ENCODE data around the gene PLXNA4.

Gene PLXNA4

DNA sequence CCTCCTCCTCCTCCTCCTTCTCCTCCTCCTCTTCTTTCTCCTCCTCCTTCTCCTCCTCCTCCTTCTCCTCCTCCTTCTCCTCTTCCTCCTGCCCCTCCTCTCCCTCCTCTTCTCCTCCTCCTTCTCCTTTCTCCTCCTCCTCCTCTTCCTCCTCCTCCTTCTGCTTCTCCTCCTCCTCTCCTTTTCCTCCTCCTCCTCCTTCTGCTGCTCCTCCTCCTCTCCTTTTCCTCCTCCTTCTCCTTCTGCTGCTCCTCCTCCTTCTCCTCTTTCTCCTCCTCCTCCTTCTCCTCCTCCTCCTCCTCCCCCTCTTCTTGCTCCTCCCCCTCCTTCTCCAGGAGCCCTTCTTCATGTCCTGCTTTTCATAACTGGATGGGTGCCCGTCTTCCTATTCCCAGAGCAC lies 12.2 kb downstream of the PLXNA4 start:
- Mint-ChIP-seq H3K4me3 (no peak overlapping the region), H3K27me3 (peaks cover 69% of the 10 kb centered on the region), H3K9me3 (peaks cover 10% of the 10 kb centered on the region), H3K36me3 (ENCODE audit: low read depth) (no peaks in the 10 kb centered on the region), H3K27ac (no peak overlapping the region), H3K4me1 (ENCODE audit: low read depth) (no peaks in the 10 kb centered on the region)
- intact Hi-C loops (cut with micrococcal nuclease) = no loop called here

DNA sequence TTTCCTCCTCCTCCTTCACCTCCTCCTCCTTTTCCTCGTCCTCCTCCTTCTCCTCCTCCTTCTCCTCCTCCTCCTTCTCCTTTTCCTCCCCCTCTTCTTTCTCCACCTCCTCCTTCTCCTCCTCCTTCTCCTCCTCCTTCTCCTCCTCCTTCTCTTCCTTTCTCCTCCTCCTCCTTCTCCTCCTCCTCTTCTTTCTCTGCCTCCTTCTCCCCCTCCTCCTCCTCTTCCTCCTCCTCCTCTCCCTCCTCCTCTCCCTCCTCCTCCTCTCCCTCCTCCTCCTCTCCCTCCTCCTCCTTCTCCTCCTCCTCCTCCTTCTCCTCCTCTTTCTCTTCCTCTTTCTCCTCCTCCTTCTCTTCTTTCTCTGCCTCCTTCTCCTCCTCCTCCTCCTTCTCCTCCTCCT lies 13.6 kb downstream of the PLXNA4 start:
- Mint-ChIP-seq H3K27ac (no peak overlapping the region), H3K36me3 (ENCODE audit: low read depth) (no peaks in the 10 kb centered on the region), H3K9me3 (peaks cover 10% of the 10 kb centered on the region), H3K4me1 (ENCODE audit: low read depth) (no peaks in the 10 kb centered on the region), H3K4me3 (no peak overlapping the region), H3K27me3 (peaks cover 58% of the 10 kb centered on the region)
- intact Hi-C loops (cut with micrococcal nuclease) = no loop called here

DNA sequence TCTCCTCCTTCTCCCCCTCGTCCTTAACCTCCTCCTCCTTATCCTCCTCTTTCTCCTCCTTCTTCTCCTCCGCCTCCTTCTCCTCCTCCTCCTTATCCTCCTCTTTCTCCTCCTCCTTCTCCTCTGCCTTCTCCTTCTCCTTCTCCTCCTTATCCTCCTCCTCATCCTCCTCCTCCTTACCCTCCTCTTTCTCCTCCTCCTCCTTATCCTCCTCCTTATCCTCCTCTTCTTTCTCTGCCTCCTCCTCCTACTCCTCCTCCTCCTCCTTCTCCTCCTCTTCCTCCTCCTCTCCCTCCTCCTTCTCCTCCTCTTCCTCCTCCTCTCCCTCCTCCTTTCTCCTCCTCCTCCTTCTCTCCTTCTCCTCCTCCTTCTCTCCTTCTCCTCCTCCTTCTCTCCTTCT lies 14.5 kb downstream of the PLXNA4 start:
- Mint-ChIP-seq H3K4me3 (no peak overlapping the region), H3K9me3 (peaks cover 10% of the 10 kb centered on the region), H3K4me1 (ENCODE audit: low read depth) (no peaks in the 10 kb centered on the region), H3K27me3 (peaks cover 54% of the 10 kb centered on the region), H3K27ac (no peak overlapping the region), H3K36me3 (ENCODE audit: low read depth) (no peaks in the 10 kb centered on the region)
- intact Hi-C loops (cut with micrococcal nuclease) = no loop called here

DNA sequence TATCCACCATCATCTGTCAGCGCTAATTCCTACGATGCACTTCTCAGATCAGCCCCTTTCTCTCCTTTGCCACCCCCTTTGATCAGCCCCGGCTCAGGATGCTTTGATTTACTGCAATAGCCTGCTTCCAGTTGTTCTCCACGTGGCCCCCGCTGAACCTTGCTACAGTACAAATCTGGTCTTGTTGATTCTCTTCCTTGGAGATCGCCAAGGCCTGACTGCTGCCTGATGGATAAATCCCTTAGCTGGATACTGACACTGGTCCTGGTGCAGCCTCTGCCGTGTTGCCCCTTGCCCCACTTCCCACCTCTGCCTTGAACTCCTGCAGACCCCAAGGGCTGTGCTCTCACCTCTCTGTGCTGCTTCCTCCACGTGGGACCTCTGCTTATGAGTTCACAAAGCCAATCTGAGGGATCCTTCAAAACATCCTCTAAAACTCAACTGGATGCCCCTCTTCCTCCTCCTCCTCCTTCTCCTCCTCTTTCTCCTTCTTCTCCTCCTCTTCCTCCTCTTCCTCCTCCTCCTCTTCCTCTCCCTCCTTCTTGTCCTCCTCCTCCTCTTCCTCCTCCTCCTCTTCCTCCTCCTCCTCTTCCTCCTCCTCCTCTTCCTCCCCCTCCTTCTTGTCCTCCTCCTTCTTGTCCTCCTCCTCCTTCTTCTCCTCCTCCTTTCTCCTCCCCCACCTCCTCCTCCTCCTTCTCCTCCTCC lies 15.3 kb downstream of the PLXNA4 start:
- Mint-ChIP-seq H3K4me3 (no peak overlapping the region), H3K9me3 (peaks cover 10% of the 10 kb centered on the region), H3K4me1 (ENCODE audit: low read depth) (no peaks in the 10 kb centered on the region), H3K27ac (no peak overlapping the region), H3K36me3 (ENCODE audit: low read depth) (no peaks in the 10 kb centered on the region), H3K27me3 (peaks cover 52% of the 10 kb centered on the region)
- intact Hi-C loops (cut with micrococcal nuclease) = no loop called here

DNA sequence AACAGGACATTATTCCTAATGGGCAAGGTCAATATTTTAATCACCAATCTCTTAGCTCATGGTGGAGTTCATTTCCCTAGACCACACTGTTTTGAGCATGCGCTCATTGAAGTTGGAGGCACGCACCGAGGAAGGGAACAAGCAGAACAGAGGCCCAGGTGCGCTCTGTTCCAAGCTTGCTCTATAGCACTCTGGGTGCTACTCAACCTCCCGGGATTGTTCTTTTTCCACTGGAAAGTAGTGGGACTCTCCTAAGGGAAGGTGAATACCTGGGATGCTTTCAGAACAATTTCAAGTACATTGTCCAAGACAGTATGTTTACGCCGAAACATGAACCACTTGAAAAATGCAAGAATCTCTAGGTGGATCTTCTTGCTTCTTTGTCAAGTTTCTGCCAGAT lies 16.2 kb downstream of the PLXNA4 start:
- Mint-ChIP-seq H3K27ac (no peak overlapping the region), H3K9me3 (peaks cover 10% of the 10 kb centered on the region), H3K27me3 (peaks cover 48% of the 10 kb centered on the region), H3K4me1 (ENCODE audit: low read depth) (no peaks in the 10 kb centered on the region), H3K36me3 (ENCODE audit: low read depth) (no peaks in the 10 kb centered on the region), H3K4me3 (no peak overlapping the region)
- intact Hi-C loops (cut with micrococcal nuclease) = no loop called here

DNA sequence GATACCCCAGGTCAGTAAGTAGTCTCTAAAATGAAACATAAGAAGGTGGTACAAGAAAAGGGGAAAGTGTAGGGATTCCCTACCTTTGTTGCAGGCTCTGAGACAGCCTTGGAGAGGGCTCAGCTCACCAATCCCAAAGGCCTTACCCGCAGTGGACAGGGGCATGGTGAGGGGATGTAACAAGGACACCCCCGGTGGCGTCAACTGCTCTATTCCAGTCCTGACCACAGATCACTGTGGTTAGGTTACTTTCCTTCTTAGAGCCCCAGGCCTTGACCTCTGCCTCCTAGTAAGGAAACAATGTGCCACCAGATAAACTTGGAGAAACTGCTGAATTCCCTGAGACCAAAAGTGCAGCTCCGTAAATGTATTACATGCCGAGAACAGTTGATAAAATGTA lies 17.5 kb downstream of the PLXNA4 start:
- Mint-ChIP-seq H3K27ac (no peak overlapping the region), H3K4me1 (ENCODE audit: low read depth) (no peaks in the 10 kb centered on the region), H3K4me3 (no peak overlapping the region), H3K27me3 (peaks cover 43% of the 10 kb centered on the region), H3K9me3 (peaks cover 10% of the 10 kb centered on the region), H3K36me3 (ENCODE audit: low read depth) (no peaks in the 10 kb centered on the region)
- intact Hi-C loops (cut with micrococcal nuclease) = loop anchor here (5.0 kb wide), 1 partner anchor 167 kb away; no protein-coding TSS in a partner anchor

DNA sequence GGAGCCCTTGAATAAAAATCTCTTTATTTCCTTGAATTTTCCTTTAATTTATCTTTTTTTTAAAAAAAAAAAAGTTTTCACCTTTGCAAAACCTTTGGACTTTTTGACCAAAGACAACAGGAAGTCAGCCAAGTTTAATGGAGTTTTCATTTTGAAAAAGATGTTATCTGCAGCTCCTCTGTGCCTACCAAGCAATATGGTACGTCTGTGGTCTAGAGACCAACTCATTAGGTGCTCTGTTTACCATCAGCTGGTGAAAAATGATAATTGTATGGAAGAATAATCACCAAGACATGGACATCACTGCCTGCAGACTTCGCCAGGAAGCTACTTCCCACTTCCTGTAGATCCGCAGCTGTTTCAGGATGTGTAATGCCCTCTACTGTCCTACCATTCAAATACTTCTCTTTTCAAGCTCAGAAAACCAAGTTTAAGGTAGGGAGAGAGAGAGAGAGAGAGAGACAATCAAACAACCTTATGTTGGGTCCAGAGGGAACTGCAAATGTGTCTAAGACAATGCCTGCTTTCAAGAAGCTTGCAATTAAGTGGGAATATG lies 18.7 kb downstream of the PLXNA4 start:
- intact Hi-C loops (cut with micrococcal nuclease) = loop anchor here (1.0 to 5.0 kb wide), 2 partner anchors 165 to 238 kb away; no protein-coding TSS in a partner anchor
- H3K4me3 Mint-ChIP-seq = no peak overlapping the region
- no peak overlapping the region for H3K27ac Mint-ChIP-seq
- no peaks in the 10 kb centered on the region for H3K36me3 Mint-ChIP-seq (ENCODE audit: low read depth)
- H3K4me1 Mint-ChIP-seq (ENCODE audit: low read depth) = no peaks in the 10 kb centered on the region
- H3K27me3 Mint-ChIP-seq = peaks cover 48% of the 10 kb centered on the region
- peaks cover 7% of the 10 kb centered on the region for H3K9me3 Mint-ChIP-seq

DNA sequence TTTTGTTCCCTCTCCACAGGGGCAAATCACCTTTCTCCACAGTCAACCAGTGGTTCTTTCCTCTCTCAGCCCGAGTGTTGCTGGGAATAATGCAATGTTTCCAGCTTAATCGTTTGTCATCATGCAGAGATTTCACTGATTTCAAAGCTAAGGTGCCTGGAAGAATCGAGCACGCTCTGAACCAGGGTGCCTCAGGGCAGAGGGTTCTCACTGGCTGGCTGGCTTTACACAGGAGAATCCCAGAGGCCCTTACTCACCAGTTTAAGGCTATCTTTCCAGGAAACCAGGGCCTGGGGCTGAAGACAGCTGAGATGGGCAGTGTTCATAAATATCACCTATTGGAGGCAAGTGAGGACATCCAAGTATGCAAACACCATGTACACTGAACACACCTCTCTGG lies 21.8 kb downstream of the PLXNA4 start:
- H3K4me1 Mint-ChIP-seq (ENCODE audit: low read depth) = no peaks in the 10 kb centered on the region
- intact Hi-C loops (cut with micrococcal nuclease) = no loop called here
- H3K4me3 Mint-ChIP-seq = no peak overlapping the region
- no peak overlapping the region for H3K27ac Mint-ChIP-seq
- H3K36me3 Mint-ChIP-seq (ENCODE audit: low read depth) = no peaks in the 10 kb centered on the region
- H3K27me3 Mint-ChIP-seq = peaks cover 33% of the 10 kb centered on the region
- peaks cover 19% of the 10 kb centered on the region for H3K9me3 Mint-ChIP-seq

DNA sequence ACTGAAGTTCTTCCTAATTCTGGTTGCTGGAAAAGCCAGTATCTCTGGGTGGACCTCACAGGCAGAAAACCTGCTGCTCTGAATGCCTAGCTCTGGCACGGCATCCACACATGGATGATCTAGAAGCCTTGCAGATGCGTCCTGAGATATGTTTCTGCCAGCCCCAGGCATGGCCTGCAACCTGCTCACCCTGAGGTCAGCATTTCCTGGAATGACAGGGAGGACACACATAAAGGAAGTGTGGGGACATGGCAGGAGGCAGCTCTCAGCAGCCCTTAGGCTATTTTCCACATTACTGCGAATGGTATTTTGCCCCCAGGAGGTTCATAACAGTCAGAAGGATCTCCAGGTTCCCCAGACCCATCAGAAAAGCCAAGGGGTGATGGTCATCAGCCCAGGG lies 23.2 kb downstream of the PLXNA4 start:
- Mint-ChIP-seq H3K27ac (no peak overlapping the region), H3K4me1 (ENCODE audit: low read depth) (no peaks in the 10 kb centered on the region), H3K27me3 (peaks cover 30% of the 10 kb centered on the region), H3K36me3 (ENCODE audit: low read depth) (no peaks in the 10 kb centered on the region), H3K4me3 (no peak overlapping the region), H3K9me3 (peaks cover 19% of the 10 kb centered on the region)
- intact Hi-C loops (cut with micrococcal nuclease) = no loop called here

DNA sequence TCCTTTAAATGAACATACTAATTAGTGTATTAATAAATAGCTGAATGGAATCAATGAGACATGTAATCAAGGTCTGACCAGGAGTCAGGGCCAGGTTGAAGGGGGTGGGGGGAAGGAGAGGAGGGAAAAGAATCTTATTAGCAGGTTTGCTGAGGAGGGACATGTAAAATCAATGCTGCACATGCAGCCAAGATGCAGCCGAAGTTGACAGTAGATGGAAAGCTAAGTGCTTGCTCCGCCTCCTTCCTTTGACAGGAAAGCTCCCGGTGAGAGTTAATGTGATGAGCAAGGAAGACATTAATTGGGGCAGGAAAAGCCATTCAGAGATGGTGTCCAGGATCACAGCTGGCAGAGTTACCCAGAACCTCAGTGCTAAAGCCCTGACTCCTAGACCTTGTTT lies 24.4 kb downstream of the PLXNA4 start:
- intact Hi-C loops (cut with micrococcal nuclease) = no loop called here
- H3K4me1 Mint-ChIP-seq (ENCODE audit: low read depth) = no peaks in the 10 kb centered on the region
- no peak overlapping the region for H3K27ac Mint-ChIP-seq
- peaks cover 19% of the 10 kb centered on the region for H3K9me3 Mint-ChIP-seq
- no peak overlapping the region for H3K4me3 Mint-ChIP-seq
- no peaks in the 10 kb centered on the region for H3K36me3 Mint-ChIP-seq (ENCODE audit: low read depth)
- H3K27me3 Mint-ChIP-seq = peaks cover 32% of the 10 kb centered on the region

DNA sequence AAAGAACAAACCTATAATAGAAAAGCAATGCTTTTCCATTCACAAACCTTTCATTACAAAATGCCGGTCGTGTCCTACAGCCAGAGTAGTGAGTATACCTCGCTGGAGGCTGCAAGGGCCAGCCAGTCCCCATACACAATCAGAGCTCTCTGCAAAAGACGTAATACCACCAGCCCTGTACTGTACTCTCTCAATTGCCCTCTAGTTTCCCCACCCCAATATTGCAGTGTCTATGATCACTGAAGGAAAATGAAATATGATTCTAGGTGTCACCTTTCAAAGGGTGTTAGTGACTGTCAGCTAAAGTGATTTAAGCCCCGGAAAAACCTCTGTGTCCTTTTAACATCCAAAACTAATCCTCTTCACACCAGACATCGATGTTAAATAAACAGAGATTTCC lies 24.8 kb downstream of the PLXNA4 start:
- no peak overlapping the region for H3K27ac Mint-ChIP-seq
- no peaks in the 10 kb centered on the region for H3K4me1 Mint-ChIP-seq (ENCODE audit: low read depth)
- H3K9me3 Mint-ChIP-seq = peaks cover 19% of the 10 kb centered on the region
- H3K36me3 Mint-ChIP-seq (ENCODE audit: low read depth) = no peaks in the 10 kb centered on the region
- peaks cover 31% of the 10 kb centered on the region for H3K27me3 Mint-ChIP-seq
- H3K4me3 Mint-ChIP-seq = no peak overlapping the region
- intact Hi-C loops (cut with micrococcal nuclease) = no loop called here

DNA sequence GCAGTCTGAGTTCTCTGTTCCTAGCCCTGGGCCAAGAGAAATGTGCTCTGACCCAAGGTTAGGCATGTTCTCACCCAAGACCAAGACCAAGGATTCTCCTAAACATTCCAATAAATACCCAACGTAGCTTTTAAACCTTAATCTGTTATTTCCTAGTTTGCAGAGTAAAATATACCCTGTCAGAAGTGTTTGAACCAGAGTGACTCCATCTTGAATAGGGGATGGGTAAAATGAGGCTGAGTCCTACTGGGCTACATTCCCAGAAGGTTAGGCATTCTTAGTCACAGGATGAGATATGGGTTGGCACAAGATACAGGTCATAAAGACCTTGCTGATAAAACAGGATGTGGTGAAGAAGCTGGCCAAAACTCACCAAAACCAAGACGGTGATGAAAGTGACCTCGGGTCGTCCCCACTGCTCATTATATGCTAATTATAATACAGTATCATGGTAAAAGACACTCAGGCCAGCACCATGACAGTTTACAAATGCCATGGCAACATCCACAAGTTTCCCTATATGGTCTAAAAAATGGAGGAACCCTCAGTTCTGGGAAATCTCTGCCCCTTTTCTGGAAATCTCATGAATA lies 27.7 kb downstream of the PLXNA4 start:
- intact Hi-C loops (cut with micrococcal nuclease) = no loop called here
- Mint-ChIP-seq H3K9me3 (peaks cover 19% of the 10 kb centered on the region), H3K36me3 (ENCODE audit: low read depth) (no peaks in the 10 kb centered on the region), H3K4me1 (ENCODE audit: low read depth) (no peaks in the 10 kb centered on the region), H3K27me3 (peaks cover 28% of the 10 kb centered on the region), H3K27ac (no peak overlapping the region), H3K4me3 (no peak overlapping the region)

DNA sequence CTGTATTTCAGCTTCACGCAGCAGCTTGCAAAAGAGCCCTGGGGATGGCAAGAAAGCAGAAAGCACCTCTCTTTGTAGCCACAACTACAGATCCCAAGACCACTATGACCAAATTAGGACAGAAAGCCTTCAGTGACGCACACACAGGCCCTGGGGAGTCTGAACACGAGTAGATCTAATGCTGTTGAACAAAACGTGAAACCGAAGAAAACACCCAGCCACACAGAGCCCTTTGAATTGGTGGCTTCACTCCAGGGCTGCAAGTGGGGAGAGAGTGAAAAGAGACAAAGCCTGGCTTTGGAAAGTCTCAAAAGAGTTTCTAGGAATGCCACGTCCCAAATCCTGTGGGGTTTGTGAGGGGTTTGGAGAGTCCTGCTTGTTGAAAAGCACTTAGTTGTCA lies 28.4 kb downstream of the PLXNA4 start:
- H3K4me1 Mint-ChIP-seq (ENCODE audit: low read depth) = no peaks in the 10 kb centered on the region
- no peaks in the 10 kb centered on the region for H3K36me3 Mint-ChIP-seq (ENCODE audit: low read depth)
- H3K4me3 Mint-ChIP-seq = no peak overlapping the region
- H3K27ac Mint-ChIP-seq = no peak overlapping the region
- peaks cover 22% of the 10 kb centered on the region for H3K27me3 Mint-ChIP-seq
- H3K9me3 Mint-ChIP-seq = peaks cover 19% of the 10 kb centered on the region
- intact Hi-C loops (cut with micrococcal nuclease) = no loop called here

DNA sequence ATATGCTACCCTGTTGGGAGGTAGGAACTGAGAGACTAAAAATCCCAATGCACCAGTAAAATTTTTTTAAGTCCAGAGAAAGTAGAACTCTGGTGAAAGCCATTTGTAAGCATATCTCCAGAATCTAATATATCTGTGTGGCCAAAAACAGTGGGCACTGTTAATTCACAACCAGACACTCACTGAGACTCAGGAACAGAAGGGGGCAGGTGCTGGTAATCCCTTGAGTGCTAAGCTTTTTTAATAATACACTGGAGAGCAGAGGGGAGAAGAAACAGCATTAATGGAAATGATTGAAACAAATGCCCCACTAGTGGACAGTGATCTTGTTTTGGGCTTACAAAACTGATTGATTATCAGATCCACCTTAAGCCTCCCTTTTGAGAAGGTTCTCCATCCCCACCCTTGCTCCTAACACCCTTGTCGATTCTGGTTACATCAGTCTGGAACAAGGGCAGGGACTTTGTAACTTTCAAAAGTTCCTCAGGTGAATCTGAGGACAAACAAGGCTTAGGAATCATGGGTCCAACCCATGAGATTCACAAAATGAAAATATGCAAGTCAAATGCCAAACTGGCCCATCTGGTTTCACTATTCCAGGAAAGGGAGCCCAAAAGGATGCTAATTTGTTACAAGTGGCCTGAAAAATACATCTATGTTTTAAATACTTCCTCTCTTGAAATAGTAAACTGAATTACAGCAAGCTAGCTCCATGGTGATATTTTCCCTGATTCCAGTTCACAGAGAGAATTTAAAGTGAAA lies 29.7 kb downstream of the PLXNA4 start:
- Mint-ChIP-seq H3K27ac (no peak overlapping the region), H3K36me3 (ENCODE audit: low read depth) (no peaks in the 10 kb centered on the region), H3K9me3 (peaks cover 17% of the 10 kb centered on the region), H3K27me3 (peaks cover 22% of the 10 kb centered on the region), H3K4me1 (ENCODE audit: low read depth) (no peaks in the 10 kb centered on the region), H3K4me3 (no peak overlapping the region)
- intact Hi-C loops (cut with micrococcal nuclease) = no loop called here
